Measurements from ENCODE around the gene HIVEP1.

- no peak for TF ChIP-seq CTCF (IDR thresholded peaks at IDR 0.05)
- TF ChIP-seq ZFX (IDR thresholded peaks at IDR 0.05; ENCODE audit: borderline replicate concordance) = no peak
Measured at GRCh38 chr6:12116264-12116800, 104.2 kb downstream of the HIVEP1 start.
